H9 (cell line): ENCODE measurements around the gene PQBP1. TPM values are rescaled to one million over a fixed set of nuclear protein-coding genes. Genes with fewer than 3 reads are reported as not detected.

Experiments used
- DNase-seq: peaks from one replicate; pipeline ENCODE4 v3.0.0-alpha.2; 2017
- H2AFZ ChIP-seq: one replicate; pipeline ENCODE4 v1.6.1; 2013; ENCODE audit warnings: mild to moderate bottlenecking, low read length, control low read depth, moderate library complexity
- H2AK5ac ChIP-seq: 2 replicates; pipeline ENCODE4 v1.6.1; 2013; ENCODE audit warnings: low read length, control low read depth, mixed read lengths; ENCODE audit not compliant: insufficient read length
- H2BK120ac ChIP-seq: one replicate; pipeline ENCODE4 v1.6.1; 2013; ENCODE audit warnings: low read depth, mild to moderate bottlenecking, low read length, control low read depth, inconsistent platforms; ENCODE audit not compliant: poor library complexity, severe bottlenecking
- H2BK12ac ChIP-seq: 2 replicates; pipeline ENCODE4 v1.6.1; 2013; ENCODE audit warnings: low read length, control low read depth, mixed read lengths, low read depth; ENCODE audit not compliant: insufficient read length
- H2BK15ac ChIP-seq: 2 replicates; pipeline ENCODE4 v1.6.1; 2013; ENCODE audit warnings: low read depth, low read length, control low read depth
- H2BK20ac ChIP-seq: one replicate; pipeline ENCODE4 v1.6.1; 2013; ENCODE audit warnings: low read depth, mild to moderate bottlenecking, low read length, control low read depth, inconsistent platforms; ENCODE audit not compliant: poor library complexity, severe bottlenecking
- H2BK5ac ChIP-seq: 2 replicates; pipeline ENCODE4 v1.6.1; 2013; ENCODE audit warnings: low read length, control low read depth, mixed read lengths; ENCODE audit not compliant: insufficient read length
- H3K14ac ChIP-seq: 2 replicates; pipeline ENCODE4 v1.6.1; 2013; ENCODE audit warnings: low read length, control low read depth; ENCODE audit not compliant: insufficient read depth
- H3K18ac ChIP-seq: 2 replicates; pipeline ENCODE4 v1.6.1; 2013; ENCODE audit warnings: low read depth, mild to moderate bottlenecking, mixed read lengths, low read length, control low read depth; ENCODE audit not compliant: insufficient read length
- H3K23ac ChIP-seq: 2 replicates; pipeline ENCODE4 v1.6.1; 2013; ENCODE audit warnings: low read length, control low read depth, mixed read lengths, low read depth; ENCODE audit not compliant: insufficient read length
- H3K23me2 ChIP-seq: 2 replicates; pipeline ENCODE4 v1.6.1; 2013; ENCODE audit warnings: low read depth, mild to moderate bottlenecking, mixed read lengths, low read length, control low read depth; ENCODE audit not compliant: insufficient read length, poor library complexity, severe bottlenecking
- H3K27ac ChIP-seq: 2 replicates; pipeline ENCODE4 v1.5.1; 2013; ENCODE audit warnings: low read length, control low read depth, mixed read lengths, low read depth; ENCODE audit not compliant: insufficient read length
- H3K27me3 ChIP-seq: 2 replicates; pipeline ENCODE4 v1.6.1; 2013; ENCODE audit warnings: low read length, control low read depth, inconsistent platforms; ENCODE audit not compliant: insufficient read depth
- H3K4ac ChIP-seq: 2 replicates; pipeline ENCODE4 v1.6.1; 2013; ENCODE audit warnings: low read depth, mild to moderate bottlenecking, control low read depth, inconsistent platforms, low read length, moderate library complexity
- H3K4me1 ChIP-seq: 2 replicates; pipeline ENCODE4 v1.6.1; 2013; ENCODE audit warnings: low read length, control low read depth, inconsistent platforms; ENCODE audit not compliant: insufficient read depth
- H3K4me2 ChIP-seq: 2 replicates; pipeline ENCODE4 v1.6.1; 2013; ENCODE audit warnings: low read length, control low read depth, mixed read lengths; ENCODE audit not compliant: insufficient read length, insufficient read depth
- H3K56ac ChIP-seq: 2 replicates; pipeline ENCODE4 v1.6.1; 2013; ENCODE audit warnings: low read depth, mild to moderate bottlenecking, mixed read lengths, low read length, control low read depth; ENCODE audit not compliant: insufficient read length
- H3K79me1 ChIP-seq: 2 replicates; pipeline ENCODE4 v1.6.1; 2013; ENCODE audit warnings: low read depth, mild to moderate bottlenecking, moderate library complexity, low read length, control low read depth, inconsistent platforms; ENCODE audit not compliant: insufficient read depth, poor library complexity, severe bottlenecking
- H3K79me2 ChIP-seq: 2 replicates; pipeline ENCODE4 v1.6.1; 2013; ENCODE audit warnings: low read length, control low read depth, inconsistent platforms; ENCODE audit not compliant: insufficient read depth
- H3K9ac ChIP-seq: 2 replicates; pipeline ENCODE4 v1.6.1; 2013; ENCODE audit warnings: low read length, control low read depth, mixed read lengths; ENCODE audit not compliant: insufficient read length; ENCODE audit errors: extremely low read depth
- H3K9me3 ChIP-seq: one replicate; pipeline ENCODE4 v1.6.1; 2013; ENCODE audit warnings: low read depth, low read length, inconsistent platforms; ENCODE audit not compliant: control insufficient read depth
- H3T11ph ChIP-seq: one replicate; pipeline ENCODE4 v1.6.1; 2013; ENCODE audit warnings: mild to moderate bottlenecking, low read length, control low read depth, inconsistent platforms
- H4K20me1 ChIP-seq: one replicate; pipeline ENCODE4 v1.6.1; 2013; ENCODE audit not compliant: control insufficient read depth, insufficient read length, insufficient read depth
- H4K5ac ChIP-seq: 2 replicates; pipeline ENCODE4 v1.6.1; 2013; ENCODE audit warnings: low read depth, mild to moderate bottlenecking, mixed read lengths, low read length, control low read depth; ENCODE audit not compliant: insufficient read length
- H4K8ac ChIP-seq: replicated peaks from 2 replicates; pipeline ENCODE4 v1.6.1; 2013; ENCODE audit warnings: low read length, control low read depth, mixed read lengths, low read depth; ENCODE audit not compliant: insufficient read length
- H4K91ac ChIP-seq: 2 replicates; pipeline ENCODE4 v1.6.1; 2013; ENCODE audit warnings: low read depth, mild to moderate bottlenecking, moderate library complexity, mixed read lengths, low read length, control low read depth; ENCODE audit not compliant: insufficient read length
- H3K27ac Mint-ChIP-seq, 3 experiments: 2 replicates in 2 of 3; 3 replicates in 1 of 3; pipeline ENCODE4 v1.8.0; 2020 to 2021; ENCODE audit warnings: mixed read lengths in 3 of 3, mild to moderate bottlenecking in 1 of 3, moderate library complexity in 1 of 3
- H3K27me3 Mint-ChIP-seq: 2 replicates; pipeline ENCODE4 v1.8.0; 2021; ENCODE audit warnings: low read depth, mild to moderate bottlenecking, moderate library complexity, mixed read lengths
- H3K36me3 Mint-ChIP-seq, 3 experiments: 2 replicates in 2 of 3; 3 replicates in 1 of 3; pipeline ENCODE4 v1.8.0; 2020 to 2021; ENCODE audit warnings: low read depth in 3 of 3, mixed read lengths in 3 of 3; ENCODE audit not compliant: insufficient read depth in 1 of 3
- H3K4me1 Mint-ChIP-seq, 2 experiments: 2 replicates each; pipeline ENCODE4 v1.8.0; 2020; ENCODE audit warnings: mixed read lengths in 2 of 2
- H3K4me3 Mint-ChIP-seq, 2 experiments: 2 replicates in 1 of 2; 3 replicates in 1 of 2; pipeline ENCODE4 v1.8.0; 2020 to 2021; ENCODE audit warnings: mild to moderate bottlenecking in 2 of 2, mixed read lengths in 2 of 2, moderate library complexity in 1 of 2
- H3K9me3 Mint-ChIP-seq, 2 experiments: 2 replicates in 1 of 2; 3 replicates in 1 of 2; pipeline ENCODE4 v1.8.0; 2020; ENCODE audit warnings: mild to moderate bottlenecking in 2 of 2, mixed read lengths in 2 of 2, moderate library complexity in 1 of 2
- CTCF ChIP-seq: fragments of 200-600 bp; sonication (generic); conservative IDR thresholded peaks from 3 replicates; pipeline ENCODE4 v1.8.0; 2021; ENCODE audit warnings: antibody characterized with exemption, mild to moderate bottlenecking
- WGBS: extraction: QIAGEN DNeasy Blood & Tissue Kit; methylation state at CpG from one replicate; pipeline ENCODE4 v1.1.7; 2013; ENCODE audit warnings: missing lambda C conversion rate, low lambda C conversion rate, mixed read lengths; ENCODE audit not compliant: insufficient read length; ENCODE audit errors: extremely low coverage; 5-methylcytosine and 5-hydroxymethylcytosine counted together
- total RNA-seq: library from RNA; stranded (reverse); gene quantifications from 2 replicates; pipeline ENCODE4 v1.2.1, GENCODE V29; 2021

PQBP1 gene
- total RNA-seq, 1 experiment from 2014 or later: 87.9 TPM

- no peaks in the 10 kb centered on the region for H3K79me1 ChIP-seq
- H3K9me3 ChIP-seq: no peaks in the 10 kb centered on the region
- Mint-ChIP-seq H3K9me3 (peaks cover 69 to 70% of the 10 kb centered on the region in 2 experiments), H3K27me3 (no peaks in the 10 kb centered on the region; the same call in none of the 2 replicates), H3K27ac (no peak overlapping the region), H3K4me3 (no peak overlapping the region; a peak in 1 of 5 replicates), H3K36me3 (peaks cover 21 to 57% (median 50%) of the 10 kb centered on the region in 3 experiments), H3K4me1 (peaks cover 4 to 5% of the 10 kb centered on the region in 2 experiments; a peak in 3 of 4 replicates)
- H2BK120ac ChIP-seq: no peak overlapping the region
- H3K4ac ChIP-seq: no peak overlapping the region
- H3K18ac ChIP-seq: no peak overlapping the region
- no peak overlapping the region for H2BK20ac ChIP-seq
- no peak overlapping the region for H3T11ph ChIP-seq
- no peak overlapping the region for H2AK5ac ChIP-seq
- H3K9ac ChIP-seq: no peak overlapping the region
- no peak overlapping the region for H2BK12ac ChIP-seq
- no CpG with 5 or more reads among the region's 20 CpGs for WGBS
- no peak overlapping the region for H2AFZ ChIP-seq
- no peak overlapping the region for H2BK5ac ChIP-seq
- DNase-seq: no peak
- H4K20me1 ChIP-seq: peaks cover 3% of the 10 kb centered on the region
- TF ChIP-seq CTCF: no peak
- H3K79me2 ChIP-seq: no peaks in the 10 kb centered on the region
- no peak overlapping the region for H3K56ac ChIP-seq
- no peaks in the 10 kb centered on the region for H3K27me3 ChIP-seq
- no peak overlapping the region for H3K4me2 ChIP-seq
- no peak overlapping the region for H4K91ac ChIP-seq
- no peak overlapping the region for H2BK15ac ChIP-seq
- H4K8ac ChIP-seq: no peak overlapping the region
- H3K23ac ChIP-seq: no peak overlapping the region
- H3K23me2 ChIP-seq: no peaks in the 10 kb centered on the region
- no peak overlapping the region for H3K27ac ChIP-seq
- no peak overlapping the region; the same call in 1 of the 2 replicates for H3K14ac ChIP-seq
- no peaks in the 10 kb centered on the region for H3K4me1 ChIP-seq
- H4K5ac ChIP-seq: no peak overlapping the region
These were observed 7.5 kb downstream of the PQBP1 start for GRCh38 chrX:48905090-48905790.
